Thoracic aorta (tissue), 2 donors: Measurements from ENCODE around the gene IL26. TPM values are rescaled to one million over a fixed set of nuclear protein-coding genes. Genes with fewer than 3 reads are reported as not detected.

ENCODE experiments used
- ATAC-seq: fragments of 150-250 bp; one replicate; pipeline ENCODE4 v1.8.0; 2017; ENCODE audit warnings: low read depth; ENCODE audit not compliant: insufficient number of reproducible peaks, low FRiP score
- DNase-seq: peaks from one replicate; pipeline ENCODE4 v3.0.0-alpha.2; 2020; ENCODE audit warnings: low spot score
- H3K27ac ChIP-seq, 2 donors: fragments of 200-600 bp; sonication (generic); 1 replicate in 1 of 2; 2 replicates in 1 of 2; pipeline ENCODE4 v1.5.1; 2016; ENCODE audit warnings: mild to moderate bottlenecking in 2 of 2, moderate library complexity in 2 of 2
- H3K27me3 ChIP-seq: fragments of 200-600 bp; sonication (generic); replicated peaks from 2 replicates; pipeline ENCODE4 v1.6.0; 2016; ENCODE audit warnings: mild to moderate bottlenecking; ENCODE audit not compliant: insufficient read depth
- H3K36me3 ChIP-seq: fragments of 200-600 bp; sonication (generic); one replicate; pipeline ENCODE4 v1.5.1; 2016
- H3K4me1 ChIP-seq, 2 donors: fragments of 200-600 bp; sonication (generic); 1 replicate in 1 of 2; 2 replicates in 1 of 2; pipeline versions ENCODE4 v1.5.1 to v1.6.0; 2016; ENCODE audit warnings: low read depth in 2 of 2, mild to moderate bottlenecking in 1 of 2; ENCODE audit not compliant: control insufficient read depth in 1 of 2
- H3K4me3 ChIP-seq: fragments of 200-600 bp; sonication (generic); 2 replicates; pipeline ENCODE4 v1.5.1; 2016; ENCODE audit warnings: mild to moderate bottlenecking
- H3K9me3 ChIP-seq: fragments of 200-600 bp; sonication (generic); 2 replicates; pipeline ENCODE4 v1.5.1; 2016
- total RNA-seq, 2 donors: library from RNA; depleted of rRNA; stranded (reverse); fragments of >200 nt; gene quantifications; one replicate each; pipeline versions ENCODE4 v1.1.0 to v1.2.3, GENCODE V29; 2016
- TF ChIP-seq, protein P1 (sequence below): fragments of 200-600 bp; sonication (generic); IDR thresholded peaks from one replicate; pipeline ENCODE4 v1.5.1; 2019; ENCODE audit warnings: antibody characterized with exemption

The IL26 gene
- total RNA-seq, 2 donors from 2014 or later, result not detected

DNA sequence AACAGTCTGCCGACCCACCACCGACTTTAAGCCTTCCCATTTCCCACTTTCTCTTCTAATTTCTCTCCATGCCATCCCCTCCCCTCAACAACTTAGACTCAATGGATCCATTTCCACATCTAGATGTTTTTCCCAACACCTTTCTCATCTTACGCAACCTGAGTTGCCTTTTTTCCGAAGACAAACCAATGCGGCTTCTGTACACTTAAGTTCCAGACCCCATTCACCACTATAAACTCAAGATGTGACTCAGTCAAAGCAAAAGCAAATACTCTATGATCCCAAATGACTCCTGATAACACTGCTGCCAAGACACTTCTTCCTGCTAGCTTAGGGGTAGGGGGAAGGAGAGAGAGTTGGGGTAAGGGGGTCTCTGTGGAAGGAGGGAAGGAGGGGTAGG is 26.5 kb upstream of the IL26 start:
- Histone ChIP-seq H3K4me3 (no peak overlapping the region), H3K4me1 (no peaks in the 10 kb centered on the region), H3K27me3 (no peaks in the 10 kb centered on the region), H3K9me3 (no peaks in the 10 kb centered on the region), H3K36me3 (no peaks in the 10 kb centered on the region), H3K27ac (no peak overlapping the region)
- no peak for DNase-seq
- TF ChIP-seq, protein P1, sequence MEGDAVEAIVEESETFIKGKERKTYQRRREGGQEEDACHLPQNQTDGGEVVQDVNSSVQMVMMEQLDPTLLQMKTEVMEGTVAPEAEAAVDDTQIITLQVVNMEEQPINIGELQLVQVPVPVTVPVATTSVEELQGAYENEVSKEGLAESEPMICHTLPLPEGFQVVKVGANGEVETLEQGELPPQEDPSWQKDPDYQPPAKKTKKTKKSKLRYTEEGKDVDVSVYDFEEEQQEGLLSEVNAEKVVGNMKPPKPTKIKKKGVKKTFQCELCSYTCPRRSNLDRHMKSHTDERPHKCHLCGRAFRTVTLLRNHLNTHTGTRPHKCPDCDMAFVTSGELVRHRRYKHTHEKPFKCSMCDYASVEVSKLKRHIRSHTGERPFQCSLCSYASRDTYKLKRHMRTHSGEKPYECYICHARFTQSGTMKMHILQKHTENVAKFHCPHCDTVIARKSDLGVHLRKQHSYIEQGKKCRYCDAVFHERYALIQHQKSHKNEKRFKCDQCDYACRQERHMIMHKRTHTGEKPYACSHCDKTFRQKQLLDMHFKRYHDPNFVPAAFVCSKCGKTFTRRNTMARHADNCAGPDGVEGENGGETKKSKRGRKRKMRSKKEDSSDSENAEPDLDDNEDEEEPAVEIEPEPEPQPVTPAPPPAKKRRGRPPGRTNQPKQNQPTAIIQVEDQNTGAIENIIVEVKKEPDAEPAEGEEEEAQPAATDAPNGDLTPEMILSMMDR, result no peak
- ATAC-seq, result no peak

GRCh38 chr12:68250454-68250853 is 24.8 kb upstream of the IL26 start:
- Histone ChIP-seq H3K4me3 (no peak overlapping the region), H3K27ac (no peak overlapping the region), H3K9me3 (no peaks in the 10 kb centered on the region), H3K36me3 (no peaks in the 10 kb centered on the region), H3K4me1 (peaks cover 0 to 9% of the 10 kb centered on the region in 2 donors), H3K27me3 (no peaks in the 10 kb centered on the region)
- no peak for ATAC-seq
- TF ChIP-seq, protein P1, result no peak
- DNase-seq, result no peak

DNA sequence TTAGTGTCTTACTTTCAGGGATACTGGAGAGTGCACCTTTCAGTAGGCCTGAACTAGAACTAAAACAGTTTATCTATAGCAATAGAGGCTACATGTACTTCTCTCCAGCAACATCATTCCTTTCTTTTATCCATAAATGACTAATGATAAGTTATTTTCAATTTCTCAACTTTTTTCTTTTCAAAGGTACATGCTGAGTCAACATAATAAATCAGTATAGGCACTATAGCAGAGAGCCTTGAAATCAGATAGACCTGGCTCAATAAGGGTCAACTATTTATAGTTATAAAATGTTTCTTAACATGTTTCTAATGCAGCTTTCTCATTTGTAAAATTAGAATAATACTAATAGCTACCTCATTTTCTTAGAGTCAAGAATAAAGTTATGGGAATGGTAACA is 22.2 kb upstream of the IL26 start:
- Histone ChIP-seq H3K4me3 (no peak overlapping the region), H3K27me3 (no peaks in the 10 kb centered on the region), H3K9me3 (no peaks in the 10 kb centered on the region), H3K27ac (no peak overlapping the region), H3K36me3 (no peaks in the 10 kb centered on the region), H3K4me1 (peaks cover 0 to 19% of the 10 kb centered on the region in 2 donors)
- no peak for ATAC-seq
- TF ChIP-seq, protein P1, result no peak
- no peak for DNase-seq

DNA sequence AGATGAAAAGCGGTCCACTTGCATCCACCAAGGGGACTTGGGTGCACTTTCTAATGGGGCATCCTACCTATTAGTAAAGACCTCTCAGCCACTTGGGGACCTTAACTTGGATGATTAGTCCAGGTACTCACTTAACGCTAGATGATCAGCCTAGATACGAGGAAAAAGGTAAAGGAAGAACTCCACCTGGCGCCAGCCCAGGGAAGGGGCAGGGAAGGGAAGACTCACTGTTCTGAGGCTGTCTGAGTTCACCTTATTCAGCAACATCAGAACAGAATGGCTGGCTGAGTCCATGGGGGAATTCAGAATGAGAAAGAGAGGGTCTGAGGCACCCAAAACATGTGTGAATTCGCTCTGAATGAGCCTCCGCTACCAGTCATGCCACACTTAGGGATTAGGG is 20.7 kb upstream of the IL26 start:
- no peak for ATAC-seq
- peaks cover 0 to 19% of the 10 kb centered on the region in 2 donors for H3K4me1 ChIP-seq
- H3K4me3 ChIP-seq, result no peak overlapping the region
- no peak overlapping the region for H3K27ac ChIP-seq
- no peaks in the 10 kb centered on the region for H3K27me3 ChIP-seq
- no peak for DNase-seq
- no peaks in the 10 kb centered on the region for H3K9me3 ChIP-seq
- no peaks in the 10 kb centered on the region for H3K36me3 ChIP-seq
- TF ChIP-seq, protein P1, result no peak

GRCh38 chr12:68245180-68246021 is 19.8 kb upstream of the IL26 start:
- Histone ChIP-seq H3K36me3 (no peaks in the 10 kb centered on the region), H3K27ac (no peak overlapping the region)

More at GRCh38 chr12:68245180-68246021, 19.8 kb upstream of the IL26 start:
- H3K4me1 ChIP-seq, result peaks cover 0 to 25% of the 10 kb centered on the region in 2 donors
- H3K4me3 ChIP-seq, result peak overlapping the region; percentile 50
- DNase-seq (no peak), ATAC-seq (peak; percentile 61)
- H3K27me3 ChIP-seq, result no peaks in the 10 kb centered on the region
- TF ChIP-seq, protein P1, result no peak
- no peaks in the 10 kb centered on the region for H3K9me3 ChIP-seq
